ENCODE results near the gene LSM3.

The LSM3 gene

GRCh38 chr3:14156201-14156600 lies 22.4 kb upstream of the LSM3 start:
- in situ Hi-C loops (cut with HindIII; ENCODE audit: low sequenced_read_pairs) = no loop called here

- in situ Hi-C loops (cut with HindIII; ENCODE audit: low sequenced_read_pairs) = no loop called here
Observed at GRCh38 chr3:14156843-14157561, 21.6 kb upstream of the LSM3 start.

- in situ Hi-C loops (cut with HindIII; ENCODE audit: low sequenced_read_pairs) = no loop called here
Observed at GRCh38 chr3:14157951-14158350, 20.7 kb upstream of the LSM3 start.

GRCh38 chr3:14158370-14158769 lies 20.2 kb upstream of the LSM3 start:
- in situ Hi-C loops (cut with HindIII; ENCODE audit: low sequenced_read_pairs) = no loop called here

GRCh38 chr3:14159426-14159825 lies 19.2 kb upstream of the LSM3 start:
- in situ Hi-C loops (cut with HindIII; ENCODE audit: low sequenced_read_pairs) = no loop called here

- in situ Hi-C loops (cut with HindIII; ENCODE audit: low sequenced_read_pairs) = no loop called here
Observed at GRCh38 chr3:14161282-14161681, 17.3 kb upstream of the LSM3 start.

GRCh38 chr3:14162178-14162577 lies 16.4 kb upstream of the LSM3 start:
- in situ Hi-C loops (cut with HindIII; ENCODE audit: low sequenced_read_pairs) = no loop called here

- in situ Hi-C loops (cut with HindIII; ENCODE audit: low sequenced_read_pairs) = no loop called here
Observed at GRCh38 chr3:14166877-14167603, 11.6 kb upstream of the LSM3 start.

GRCh38 chr3:14169435-14169834 lies 9.2 kb upstream of the LSM3 start:
- in situ Hi-C loops (cut with HindIII; ENCODE audit: low sequenced_read_pairs) = no loop called here

- in situ Hi-C loops (cut with HindIII; ENCODE audit: low sequenced_read_pairs) = no loop called here
Observed at GRCh38 chr3:14169871-14170270, 8.7 kb upstream of the LSM3 start.

- in situ Hi-C loops (cut with HindIII; ENCODE audit: low sequenced_read_pairs) = no loop called here
Observed at GRCh38 chr3:14170531-14171159, 8.0 kb upstream of the LSM3 start.

GRCh38 chr3:14172496-14172895 lies 6.1 kb upstream of the LSM3 start:
- in situ Hi-C loops (cut with HindIII; ENCODE audit: low sequenced_read_pairs) = no loop called here

- in situ Hi-C loops (cut with HindIII; ENCODE audit: low sequenced_read_pairs) = no loop called here
Observed at GRCh38 chr3:14174483-14174882, 4.1 kb upstream of the LSM3 start.

GRCh38 chr3:14175383-14176037 lies 3.1 kb upstream of the LSM3 start:
- in situ Hi-C loops (cut with HindIII; ENCODE audit: low sequenced_read_pairs) = no loop called here

GRCh38 chr3:14177580-14178246 lies 904 bp upstream of the LSM3 start:
- in situ Hi-C loops (cut with HindIII; ENCODE audit: low sequenced_read_pairs) = no loop called here

- in situ Hi-C loops (cut with HindIII; ENCODE audit: low sequenced_read_pairs) = no loop called here
Observed at GRCh38 chr3:14179114-14179465, 473 bp downstream of the LSM3 start.

- in situ Hi-C loops (cut with HindIII; ENCODE audit: low sequenced_read_pairs) = no loop called here
Observed at GRCh38 chr3:14179795-14180194, 1.2 kb downstream of the LSM3 start.

GRCh38 chr3:14181253-14181652 lies 2.6 kb downstream of the LSM3 start:
- in situ Hi-C loops (cut with HindIII; ENCODE audit: low sequenced_read_pairs) = no loop called here

- in situ Hi-C loops (cut with HindIII; ENCODE audit: low sequenced_read_pairs) = no loop called here
Observed at GRCh38 chr3:14183015-14183577, 4.5 kb downstream of the LSM3 start.

GRCh38 chr3:14186854-14187458 lies 8.3 kb downstream of the LSM3 start:
- in situ Hi-C loops (cut with HindIII; ENCODE audit: low sequenced_read_pairs) = no loop called here
